Stimulated activated CD4-positive, alpha-beta T cell treated with anti-CD3 and anti-CD28 coated beads, Interleukin-15, amount 100 ng/mL, for 1 hour (primary cell): Measurements from ENCODE around the gene SMARCAD1.

Source experiments
- DNase-seq, 2 donors: peaks; one replicate each; pipeline ENCODE4 v3.0.0-alpha.2; 2020; ENCODE audit warnings: low read depth in 1 of 2, low spot score in 1 of 2

Gene SMARCAD1

GRCh38 chr4:94226763-94227162 is 19.1 kb downstream of the SMARCAD1 start:
- DNase-seq = no peak

- DNase-seq = no peak
These were observed 21.0 kb downstream of the SMARCAD1 start for GRCh38 chr4:94228493-94229216.

- no peak for DNase-seq
These were observed 24.9 kb downstream of the SMARCAD1 start for GRCh38 chr4:94232519-94232918.

- DNase-seq = no peak
These were observed 28.2 kb downstream of the SMARCAD1 start for GRCh38 chr4:94235825-94236224.

- DNase-seq = no peak
These were observed 29.6 kb downstream of the SMARCAD1 start for GRCh38 chr4:94237271-94237670.

- no peak for DNase-seq
These were observed 30.5 kb downstream of the SMARCAD1 start for GRCh38 chr4:94238160-94238559.

- DNase-seq = no peak
These were observed 32.7 kb downstream of the SMARCAD1 start for GRCh38 chr4:94240384-94240783.

- no peak for DNase-seq
These were observed 36.6 kb downstream of the SMARCAD1 start for GRCh38 chr4:94244087-94244828.

GRCh38 chr4:94244829-94245185 is 37.1 kb downstream of the SMARCAD1 start:
- DNase-seq = no peak

- DNase-seq = no peak
These were observed 43.4 kb downstream of the SMARCAD1 start for GRCh38 chr4:94251094-94251493.

GRCh38 chr4:94253036-94253435 is 45.4 kb downstream of the SMARCAD1 start:
- no peak for DNase-seq

- no peak for DNase-seq
These were observed 48.6 kb downstream of the SMARCAD1 start for GRCh38 chr4:94256144-94256783.

GRCh38 chr4:94256828-94257227 is 49.2 kb downstream of the SMARCAD1 start:
- DNase-seq = no peak

GRCh38 chr4:94262163-94263016 is 54.7 kb downstream of the SMARCAD1 start:
- no peak for DNase-seq

GRCh38 chr4:94267037-94267436 is 59.4 kb downstream of the SMARCAD1 start:
- no peak for DNase-seq

GRCh38 chr4:94271248-94271647 is 63.6 kb downstream of the SMARCAD1 start:
- DNase-seq = no peak

GRCh38 chr4:94274912-94275311 is 67.2 kb downstream of the SMARCAD1 start:
- DNase-seq = no peak

- no peak for DNase-seq
These were observed 68.5 kb downstream of the SMARCAD1 start for GRCh38 chr4:94276204-94276603.

- no peak for DNase-seq
These were observed 69.9 kb downstream of the SMARCAD1 start for GRCh38 chr4:94277534-94277933.

GRCh38 chr4:94278781-94279180 is 71.1 kb downstream of the SMARCAD1 start:
- no peak for DNase-seq

- no peak for DNase-seq
These were observed 77.2 kb downstream of the SMARCAD1 start for GRCh38 chr4:94284889-94285288.
